Measurements from ENCODE around the gene ZNF320. TPM values are rescaled to one million over a fixed set of nuclear protein-coding genes. Genes with fewer than 3 reads are reported as not detected.
"Not testable (repeated sequence)": the region's sequence is repeated elsewhere in the genome, so short reads cannot be mapped to it uniquely, and the experiment has no call there.

ZNF320 gene
- total and polyA plus RNA-seq, 9 donors: 8.3 to 29.4 (median 11.8) TPM

DNA sequence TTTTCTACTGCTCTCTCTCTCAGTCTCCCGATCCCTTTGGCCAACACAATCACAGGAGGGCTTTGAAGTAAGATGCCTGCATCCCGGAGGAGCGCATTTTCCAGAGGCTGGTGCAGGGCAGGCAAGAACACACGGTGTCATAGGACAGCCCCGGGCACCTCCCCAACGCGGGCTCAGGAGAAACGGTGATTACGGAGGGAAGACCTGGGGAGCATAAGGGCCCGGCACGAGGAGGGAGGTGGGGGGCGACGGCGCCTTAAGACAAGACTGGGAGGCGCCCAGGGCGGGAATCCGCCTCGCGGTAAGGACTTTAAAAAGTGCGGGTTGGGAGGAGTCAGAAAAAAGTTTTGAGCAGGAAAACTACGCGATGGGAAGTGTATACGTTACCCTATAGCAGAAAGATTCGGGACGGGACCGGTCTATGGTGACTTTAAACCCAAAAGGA, 44.5 kb upstream of the ZNF320 start:
- Histone ChIP-seq H3K27me3 (ENCODE audit: control insufficient read depth, insufficient read depth, low read length) (no peaks in the 10 kb centered on the region), H3K9me3 (replicated peaks; ENCODE audit: control insufficient read depth, low read depth, low read length) (no peaks in the 10 kb centered on the region), H3K4me3 (ENCODE audit: low read length) (peak overlapping the region; percentile 89), H3K4me1 (ENCODE audit: control insufficient read depth, insufficient read depth, low read length) (peaks cover 19% of the 10 kb centered on the region), H3K36me3 (ENCODE audit: control insufficient read depth, insufficient read depth, low read length) (no peaks in the 10 kb centered on the region), H3K27ac (ENCODE audit: low read length) (peak overlapping the region; percentile 86)
- under 1% methylated on average over 24 of the region's 26 CpGs for WGBS (ENCODE audit: insufficient coverage)
- peak; percentile 74 for DNase-seq

- H3K27ac ChIP-seq (ENCODE audit: low read length): peak overlapping the region; percentile 86
- H3K4me3 ChIP-seq (ENCODE audit: low read length): peak overlapping the region; percentile 89
- not testable (repeated sequence) for H3K9me3 ChIP-seq (replicated peaks; ENCODE audit: control insufficient read depth, low read depth, low read length); DNase-seq; H3K36me3 ChIP-seq (ENCODE audit: control insufficient read depth, insufficient read depth, low read length); H3K27me3 ChIP-seq (ENCODE audit: control insufficient read depth, insufficient read depth, low read length)
- peaks cover 17% of the 10 kb centered on the region for H3K4me1 ChIP-seq (ENCODE audit: control insufficient read depth, insufficient read depth, low read length)
- 12% methylated on average over 2 of the region's 2 CpGs for WGBS (ENCODE audit: insufficient coverage)
These were observed 44.1 kb upstream of the ZNF320 start for GRCh38 chr19:52941523-52941922.

- H3K27me3 ChIP-seq (ENCODE audit: control insufficient read depth, insufficient read depth, low read length); H3K27ac ChIP-seq (ENCODE audit: low read length); H3K4me3 ChIP-seq (ENCODE audit: low read length); H3K36me3 ChIP-seq (ENCODE audit: control insufficient read depth, insufficient read depth, low read length); H3K9me3 ChIP-seq (replicated peaks; ENCODE audit: control insufficient read depth, low read depth, low read length); DNase-seq: not testable (repeated sequence)
- 77% methylated on average over 3 of the region's 5 CpGs for WGBS (ENCODE audit: insufficient coverage)
- peaks cover 11% of the 10 kb centered on the region for H3K4me1 ChIP-seq (ENCODE audit: control insufficient read depth, insufficient read depth, low read length)
These were observed 43.5 kb upstream of the ZNF320 start for GRCh38 chr19:52940905-52941304.

- DNase-seq: no peak
- Histone ChIP-seq H3K27me3 (ENCODE audit: control insufficient read depth, insufficient read depth, low read length) (no peaks in the 10 kb centered on the region), H3K9me3 (replicated peaks; ENCODE audit: control insufficient read depth, low read depth, low read length) (no peaks in the 10 kb centered on the region), H3K4me1 (ENCODE audit: control insufficient read depth, insufficient read depth, low read length) (peaks cover 8% of the 10 kb centered on the region), H3K27ac (ENCODE audit: low read length) (no peak overlapping the region), H3K4me3 (ENCODE audit: low read length) (no peak overlapping the region), H3K36me3 (ENCODE audit: control insufficient read depth, insufficient read depth, low read length) (no peaks in the 10 kb centered on the region)
- WGBS (ENCODE audit: insufficient coverage): no CpG with 5 or more reads among the region's 5 CpGs
These were observed 41.3 kb upstream of the ZNF320 start for GRCh38 chr19:52938761-52939160.

DNA sequence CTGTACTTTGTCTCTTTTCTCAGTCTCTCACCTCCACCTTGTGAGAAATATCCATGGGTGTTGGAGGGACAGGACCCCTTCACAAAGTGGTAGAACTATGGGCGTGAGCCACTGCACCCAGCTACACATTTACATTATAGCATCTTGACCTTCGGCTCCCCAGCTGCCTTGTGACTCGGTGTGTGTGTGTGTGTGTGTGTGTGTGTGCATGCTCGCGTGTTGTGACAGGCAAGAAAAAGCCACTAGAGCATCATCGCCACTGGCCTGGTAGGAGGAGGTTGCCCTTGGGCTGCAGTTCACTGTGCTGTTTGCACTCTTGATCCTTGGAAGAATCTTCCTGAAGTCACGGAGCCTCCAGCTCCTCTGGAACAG, 39.5 kb upstream of the ZNF320 start:
- Histone ChIP-seq H3K36me3 (ENCODE audit: control insufficient read depth, insufficient read depth, low read length) (no peaks in the 10 kb centered on the region), H3K27ac (ENCODE audit: low read length) (no peak overlapping the region), H3K4me3 (ENCODE audit: low read length) (no peak overlapping the region), H3K27me3 (ENCODE audit: control insufficient read depth, insufficient read depth, low read length) (no peaks in the 10 kb centered on the region), H3K9me3 (replicated peaks; ENCODE audit: control insufficient read depth, low read depth, low read length) (no peaks in the 10 kb centered on the region), H3K4me1 (ENCODE audit: control insufficient read depth, insufficient read depth, low read length) (no peaks in the 10 kb centered on the region)
- no CpG with 5 or more reads among the region's 7 CpGs for WGBS (ENCODE audit: insufficient coverage)
- no peak for DNase-seq

- Histone ChIP-seq H3K36me3 (ENCODE audit: control insufficient read depth, insufficient read depth, low read length) (no peaks in the 10 kb centered on the region), H3K4me3 (ENCODE audit: low read length) (no peak overlapping the region), H3K9me3 (replicated peaks; ENCODE audit: control insufficient read depth, low read depth, low read length) (no peaks in the 10 kb centered on the region), H3K27me3 (ENCODE audit: control insufficient read depth, insufficient read depth, low read length) (no peaks in the 10 kb centered on the region), H3K4me1 (ENCODE audit: control insufficient read depth, insufficient read depth, low read length) (no peaks in the 10 kb centered on the region), H3K27ac (ENCODE audit: low read length) (no peak overlapping the region)
- peak; percentile 15 for DNase-seq
- 47% methylated on average over 6 of the region's 12 CpGs for WGBS (ENCODE audit: insufficient coverage)
These were observed 38.9 kb upstream of the ZNF320 start for GRCh38 chr19:52936151-52936953.

- Histone ChIP-seq H3K27me3 (ENCODE audit: control insufficient read depth, insufficient read depth, low read length) (no peaks in the 10 kb centered on the region), H3K9me3 (replicated peaks; ENCODE audit: control insufficient read depth, low read depth, low read length) (no peaks in the 10 kb centered on the region), H3K4me1 (ENCODE audit: control insufficient read depth, insufficient read depth, low read length) (no peaks in the 10 kb centered on the region), H3K36me3 (ENCODE audit: control insufficient read depth, insufficient read depth, low read length) (no peaks in the 10 kb centered on the region), H3K27ac (ENCODE audit: low read length) (no peak overlapping the region), H3K4me3 (ENCODE audit: low read length) (no peak overlapping the region)
- 100% methylated on average over 1 of the region's 8 CpGs for WGBS (ENCODE audit: insufficient coverage)
- no peak for DNase-seq
These were observed 38.0 kb upstream of the ZNF320 start for GRCh38 chr19:52935434-52935833.

GRCh38 chr19:52924641-52925040, 27.2 kb upstream of the ZNF320 start:
- WGBS (ENCODE audit: insufficient coverage): 100% methylated on average over 3 of the region's 9 CpGs
- not testable (repeated sequence) for H3K4me1 ChIP-seq (ENCODE audit: control insufficient read depth, insufficient read depth, low read length); H3K36me3 ChIP-seq (ENCODE audit: control insufficient read depth, insufficient read depth, low read length); H3K27ac ChIP-seq (ENCODE audit: low read length); H3K4me3 ChIP-seq (ENCODE audit: low read length); DNase-seq; H3K27me3 ChIP-seq (ENCODE audit: control insufficient read depth, insufficient read depth, low read length); H3K9me3 ChIP-seq (replicated peaks; ENCODE audit: control insufficient read depth, low read depth, low read length)

- Histone ChIP-seq H3K9me3 (replicated peaks; ENCODE audit: control insufficient read depth, low read depth, low read length) (no peaks in the 10 kb centered on the region), H3K4me3 (ENCODE audit: low read length) (peak overlapping the region; percentile 84), H3K27me3 (ENCODE audit: control insufficient read depth, insufficient read depth, low read length) (no peaks in the 10 kb centered on the region), H3K27ac (ENCODE audit: low read length) (peak overlapping the region; percentile 53), H3K36me3 (ENCODE audit: control insufficient read depth, insufficient read depth, low read length) (no peaks in the 10 kb centered on the region), H3K4me1 (ENCODE audit: control insufficient read depth, insufficient read depth, low read length) (peaks cover 5% of the 10 kb centered on the region)
- 43% methylated on average over 4 of the region's 18 CpGs for WGBS (ENCODE audit: insufficient coverage)
- DNase-seq: peak; percentile 48
These were observed 26.6 kb upstream of the ZNF320 start for GRCh38 chr19:52923778-52924593.
